Neural cell (in vitro differentiated cells): ENCODE measurements around the gene CELA2B. TPM values are rescaled to one million over a fixed set of nuclear protein-coding genes. Genes with fewer than 3 reads are reported as not detected.

ENCODE experiments used
- H2AFZ ChIP-seq: fragments of 200-600, 300-800 bp; sonication (generic), shearing (Covaris generic); 2 replicates; pipeline ENCODE4 v1.6.0; 2014; ENCODE audit warnings: low read depth, mild to moderate bottlenecking, antibody characterized with exemption, low read length, moderate library complexity
- H3F3A ChIP-seq: fragments of 200-600 bp; shearing (Covaris generic); 2 replicates; pipeline ENCODE4 v1.6.1; 2016; ENCODE audit warnings: mild to moderate bottlenecking, moderate library complexity, mixed read lengths, antibody characterized with exemption, low read length; ENCODE audit not compliant: insufficient read depth, poor library complexity, severe bottlenecking
- H3K27ac ChIP-seq: fragments of 200-600, 300-800 bp; sonication (generic), shearing (Covaris generic); 2 replicates; pipeline ENCODE4 v1.5.1; 2014; ENCODE audit warnings: mild to moderate bottlenecking, low read length, moderate library complexity
- H3K27me3 ChIP-seq: fragments of 300-800, 200-600 bp; sonication (generic), shearing (Covaris generic); 2 replicates; pipeline ENCODE4 v1.6.0; 2014; ENCODE audit warnings: mild to moderate bottlenecking, low read depth, low read length, moderate library complexity; ENCODE audit not compliant: insufficient read depth
- H3K36me3 ChIP-seq: fragments of 300-800, 200-600 bp; sonication (generic), shearing (Covaris generic); 2 replicates; pipeline ENCODE4 v1.5.1; 2014; ENCODE audit warnings: mild to moderate bottlenecking, antibody characterized with exemption, low read length, moderate library complexity; ENCODE audit not compliant: insufficient read depth
- H3K4me2 ChIP-seq: fragments of 300-800, 200-600 bp; sonication (generic), shearing (Covaris generic); 2 replicates; pipeline ENCODE4 v1.6.0; 2014; ENCODE audit warnings: mild to moderate bottlenecking, low read length
- H3K4me3 ChIP-seq: fragments of 300-800, 200-600 bp; sonication (generic), shearing (Covaris generic); 2 replicates; pipeline ENCODE4 v1.5.1; 2014; ENCODE audit warnings: mild to moderate bottlenecking, low read length, moderate library complexity
- H3K79me2 ChIP-seq: fragments of 200-600 bp; shearing (Covaris generic); replicated peaks from 2 replicates; pipeline ENCODE4 v1.6.0; 2014; ENCODE audit warnings: mild to moderate bottlenecking, low read length, moderate library complexity; ENCODE audit not compliant: insufficient read depth
- H3K9ac ChIP-seq: fragments of 300-800, 200-600 bp; sonication (generic), shearing (Covaris generic); 2 replicates; pipeline ENCODE4 v1.6.1; 2016; ENCODE audit warnings: mild to moderate bottlenecking, low read length, mixed read lengths
- H3K9me2 ChIP-seq: fragments of 200-600 bp; shearing (Covaris generic); 2 replicates; pipeline ENCODE4 v1.6.1; 2016; ENCODE audit warnings: mild to moderate bottlenecking, low read length, mixed read lengths; ENCODE audit not compliant: insufficient read depth
- H3K9me3 ChIP-seq: fragments of 200-600, 300-800 bp; sonication (generic), shearing (Covaris generic); 2 replicates; pipeline ENCODE4 v1.6.1; 2016; ENCODE audit warnings: mild to moderate bottlenecking, mixed run types, low read length, moderate library complexity, mixed read lengths
- H4K20me1 ChIP-seq: fragments of 200-600 bp; shearing (Covaris generic); 2 replicates; pipeline ENCODE4 v1.6.1; 2016; ENCODE audit warnings: mild to moderate bottlenecking, mixed run types; ENCODE audit not compliant: insufficient read depth
- EP300 ChIP-seq: fragments of 450-650 bp; conservative IDR thresholded peaks from 2 replicates; pipeline ENCODE4 v1.6.1; 2014; ENCODE audit warnings: antibody characterized with exemption, mild to moderate bottlenecking, moderate library complexity; ENCODE audit not compliant: poor library complexity, severe bottlenecking
- EZH2 ChIP-seq: fragments of 200-600, 300-800 bp; shearing (Covaris generic), sonication (generic); IDR thresholded peaks from 2 replicates; pipeline ENCODE4 v1.6.1; 2014; ENCODE audit warnings: antibody characterized with exemption, low read length, borderline replicate concordance, mild to moderate bottlenecking; ENCODE audit not compliant: insufficient read depth, poor library complexity, severe bottlenecking
- MXI1 ChIP-seq: fragments of 450-650 bp; conservative IDR thresholded peaks from 2 replicates; pipeline ENCODE4 v1.6.1; 2014; ENCODE audit warnings: antibody characterized with exemption, mild to moderate bottlenecking; ENCODE audit not compliant: poor library complexity, severe bottlenecking
- POLR2AphosphoS5 ChIP-seq: IDR thresholded peaks from 2 replicates; pipeline ENCODE4 v1.6.1; 2012
- RAD21 ChIP-seq: fragments of 450-650 bp; conservative IDR thresholded peaks from 2 replicates; pipeline ENCODE4 v1.6.1; 2014; ENCODE audit warnings: antibody characterized with exemption, mild to moderate bottlenecking, moderate library complexity
- SMC3 ChIP-seq: fragments of 450-650 bp; conservative IDR thresholded peaks from 2 replicates; pipeline ENCODE4 v1.6.1; 2014; ENCODE audit warnings: antibody characterized with exemption, mild to moderate bottlenecking, moderate library complexity; ENCODE audit not compliant: poor library complexity
- TAF1 ChIP-seq: IDR thresholded peaks from 2 replicates; pipeline ENCODE4 v1.6.1; 2012; ENCODE audit warnings: low read depth
- polyA plus RNA-seq: library from polyadenylated mRNA; depleted of rRNA; stranded (reverse); fragments of >200 nt; gene quantifications from 2 replicates; pipeline ENCODE4 v1.2.3, GENCODE V29; 2014
- TF ChIP-seq, protein P1 (sequence below): fragments of 450-650 bp; IDR thresholded peaks from 2 replicates; pipeline ENCODE4 v1.5.1; 2014; ENCODE audit warnings: antibody characterized with exemption, mild to moderate bottlenecking, moderate library complexity; ENCODE audit not compliant: poor library complexity, severe bottlenecking
- TF ChIP-seq, protein P2 (sequence below): IDR thresholded peaks from 2 replicates; pipeline ENCODE4 v1.6.1; 2012; ENCODE audit warnings: borderline replicate concordance

CELA2B gene
- polyA plus RNA-seq, 1 donor from 2014 or later, result not detected

DNA sequence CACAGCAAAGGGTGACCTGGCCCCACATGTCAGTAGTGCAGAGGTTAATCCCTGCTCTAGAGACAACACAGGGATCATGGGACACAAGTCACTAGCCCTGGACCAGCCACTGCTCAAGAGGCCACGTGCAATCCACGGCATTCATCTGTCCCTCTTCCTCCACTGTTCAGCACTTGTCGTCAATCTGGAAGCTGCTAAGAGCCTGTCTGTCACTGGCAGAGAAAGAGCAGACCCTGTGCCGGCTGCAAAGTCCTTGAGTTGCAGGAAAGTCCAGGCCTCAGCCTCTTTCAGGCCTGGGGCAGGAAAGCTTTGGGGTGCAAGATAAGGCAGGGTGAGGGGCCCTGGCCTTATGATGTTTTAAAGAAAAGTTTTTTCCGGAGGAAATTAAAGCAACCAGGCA, 16.7 kb downstream of the CELA2B start:
- H2AFZ ChIP-seq, result no peak overlapping the region
- H3K36me3 ChIP-seq, result no peaks in the 10 kb centered on the region
- no peaks in the 10 kb centered on the region for H3K9me2 ChIP-seq
- H3K9me3 ChIP-seq, result no peaks in the 10 kb centered on the region
- no peaks in the 10 kb centered on the region for H3K27me3 ChIP-seq
- no peak overlapping the region for H3K4me3 ChIP-seq
- TF ChIP-seq MXI1 (no peak), SMC3 (no peak), EP300 (no peak), POLR2AphosphoS5 (no peak), RAD21 (no peak)
- TF ChIP-seq, protein P1, sequence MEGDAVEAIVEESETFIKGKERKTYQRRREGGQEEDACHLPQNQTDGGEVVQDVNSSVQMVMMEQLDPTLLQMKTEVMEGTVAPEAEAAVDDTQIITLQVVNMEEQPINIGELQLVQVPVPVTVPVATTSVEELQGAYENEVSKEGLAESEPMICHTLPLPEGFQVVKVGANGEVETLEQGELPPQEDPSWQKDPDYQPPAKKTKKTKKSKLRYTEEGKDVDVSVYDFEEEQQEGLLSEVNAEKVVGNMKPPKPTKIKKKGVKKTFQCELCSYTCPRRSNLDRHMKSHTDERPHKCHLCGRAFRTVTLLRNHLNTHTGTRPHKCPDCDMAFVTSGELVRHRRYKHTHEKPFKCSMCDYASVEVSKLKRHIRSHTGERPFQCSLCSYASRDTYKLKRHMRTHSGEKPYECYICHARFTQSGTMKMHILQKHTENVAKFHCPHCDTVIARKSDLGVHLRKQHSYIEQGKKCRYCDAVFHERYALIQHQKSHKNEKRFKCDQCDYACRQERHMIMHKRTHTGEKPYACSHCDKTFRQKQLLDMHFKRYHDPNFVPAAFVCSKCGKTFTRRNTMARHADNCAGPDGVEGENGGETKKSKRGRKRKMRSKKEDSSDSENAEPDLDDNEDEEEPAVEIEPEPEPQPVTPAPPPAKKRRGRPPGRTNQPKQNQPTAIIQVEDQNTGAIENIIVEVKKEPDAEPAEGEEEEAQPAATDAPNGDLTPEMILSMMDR, result no peak
- TF ChIP-seq, protein P2, sequence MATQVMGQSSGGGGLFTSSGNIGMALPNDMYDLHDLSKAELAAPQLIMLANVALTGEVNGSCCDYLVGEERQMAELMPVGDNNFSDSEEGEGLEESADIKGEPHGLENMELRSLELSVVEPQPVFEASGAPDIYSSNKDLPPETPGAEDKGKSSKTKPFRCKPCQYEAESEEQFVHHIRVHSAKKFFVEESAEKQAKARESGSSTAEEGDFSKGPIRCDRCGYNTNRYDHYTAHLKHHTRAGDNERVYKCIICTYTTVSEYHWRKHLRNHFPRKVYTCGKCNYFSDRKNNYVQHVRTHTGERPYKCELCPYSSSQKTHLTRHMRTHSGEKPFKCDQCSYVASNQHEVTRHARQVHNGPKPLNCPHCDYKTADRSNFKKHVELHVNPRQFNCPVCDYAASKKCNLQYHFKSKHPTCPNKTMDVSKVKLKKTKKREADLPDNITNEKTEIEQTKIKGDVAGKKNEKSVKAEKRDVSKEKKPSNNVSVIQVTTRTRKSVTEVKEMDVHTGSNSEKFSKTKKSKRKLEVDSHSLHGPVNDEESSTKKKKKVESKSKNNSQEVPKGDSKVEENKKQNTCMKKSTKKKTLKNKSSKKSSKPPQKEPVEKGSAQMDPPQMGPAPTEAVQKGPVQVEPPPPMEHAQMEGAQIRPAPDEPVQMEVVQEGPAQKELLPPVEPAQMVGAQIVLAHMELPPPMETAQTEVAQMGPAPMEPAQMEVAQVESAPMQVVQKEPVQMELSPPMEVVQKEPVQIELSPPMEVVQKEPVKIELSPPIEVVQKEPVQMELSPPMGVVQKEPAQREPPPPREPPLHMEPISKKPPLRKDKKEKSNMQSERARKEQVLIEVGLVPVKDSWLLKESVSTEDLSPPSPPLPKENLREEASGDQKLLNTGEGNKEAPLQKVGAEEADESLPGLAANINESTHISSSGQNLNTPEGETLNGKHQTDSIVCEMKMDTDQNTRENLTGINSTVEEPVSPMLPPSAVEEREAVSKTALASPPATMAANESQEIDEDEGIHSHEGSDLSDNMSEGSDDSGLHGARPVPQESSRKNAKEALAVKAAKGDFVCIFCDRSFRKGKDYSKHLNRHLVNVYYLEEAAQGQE, result no peak
- no peak overlapping the region for H3K9ac ChIP-seq
- H3K27ac ChIP-seq, result no peak overlapping the region
- no peaks in the 10 kb centered on the region for H3F3A ChIP-seq
- H4K20me1 ChIP-seq, result no peaks in the 10 kb centered on the region
- no peaks in the 10 kb centered on the region for H3K79me2 ChIP-seq
- no peak overlapping the region for H3K4me2 ChIP-seq

DNA sequence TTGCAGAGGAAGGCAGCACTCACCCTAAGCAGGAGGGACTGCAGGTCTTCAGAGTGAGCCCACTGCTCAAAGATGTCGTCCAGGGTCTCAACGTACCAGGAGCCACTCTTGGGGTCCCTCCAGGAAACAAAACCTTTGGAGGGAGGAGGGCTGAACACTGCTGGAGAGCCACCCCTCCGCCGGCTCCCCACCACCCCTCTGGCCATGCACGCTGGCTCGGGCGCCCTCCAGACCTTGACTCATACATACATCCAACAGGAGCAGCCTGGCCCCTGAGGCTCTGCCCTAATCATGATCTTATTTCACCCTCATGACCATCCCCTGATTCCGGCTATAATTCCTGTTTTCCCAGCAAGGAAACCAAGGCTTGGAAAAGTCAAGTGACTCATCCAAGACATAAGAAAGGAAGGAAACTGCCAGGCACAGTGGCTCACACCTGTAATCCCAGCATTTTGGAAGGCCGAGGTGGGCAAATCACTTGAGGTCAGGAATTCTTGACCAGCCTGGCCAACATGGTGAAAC, 18.0 kb downstream of the CELA2B start:
- no peak for TF ChIP-seq POLR2AphosphoS5
- TF ChIP-seq, protein P2, result no peak
- TF ChIP-seq EZH2, result no peak
- TF ChIP-seq, protein P1, result no peak
- TF ChIP-seq RAD21, result no peak
- TF ChIP-seq EP300, result no peak
- no peak for TF ChIP-seq SMC3
- TF ChIP-seq TAF1, result no peak
- no peak for TF ChIP-seq MXI1

More for the DNA sequence above, 18.0 kb downstream of the CELA2B start:
- Histone ChIP-seq H3K9me3 (no peaks in the 10 kb centered on the region), H3K36me3 (no peaks in the 10 kb centered on the region), H3K27ac (no peak overlapping the region), H3K79me2 (no peaks in the 10 kb centered on the region), H3K9ac (no peak overlapping the region), H3F3A (no peaks in the 10 kb centered on the region), H3K27me3 (no peaks in the 10 kb centered on the region), H3K4me3 (no peak overlapping the region), H3K9me2 (no peaks in the 10 kb centered on the region), H3K4me2 (no peak overlapping the region), H2AFZ (no peak overlapping the region), H4K20me1 (no peaks in the 10 kb centered on the region)
